Trophoblast cell (in vitro differentiated cells and primary cell): ENCODE data around the gene RNF40.

Experiments
- DNase-seq, 2 donors: peaks; one replicate each; pipeline ENCODE4 v3.0.0-alpha.2; 2016
- H2AFZ ChIP-seq: 2 replicates; pipeline ENCODE4 v1.6.1; 2013; ENCODE audit warnings: low read length, moderate library complexity, mild to moderate bottlenecking; ENCODE audit not compliant: insufficient read depth, poor library complexity
- H2AK5ac ChIP-seq: 2 replicates; pipeline ENCODE4 v1.6.1; 2013; ENCODE audit warnings: mild to moderate bottlenecking, low read length
- H2BK120ac ChIP-seq: 2 replicates; pipeline ENCODE4 v1.6.1; 2013; ENCODE audit warnings: low read length, mild to moderate bottlenecking, moderate library complexity; ENCODE audit not compliant: insufficient read depth, poor library complexity
- H2BK12ac ChIP-seq: 2 replicates; pipeline ENCODE4 v1.6.1; 2013; ENCODE audit warnings: mild to moderate bottlenecking, low read length, moderate library complexity
- H2BK5ac ChIP-seq: 2 replicates; pipeline ENCODE4 v1.6.1; 2013; ENCODE audit warnings: low read length, low read depth, moderate library complexity, mild to moderate bottlenecking; ENCODE audit not compliant: poor library complexity
- H3K14ac ChIP-seq: 2 replicates; pipeline ENCODE4 v1.6.1; 2013; ENCODE audit warnings: mild to moderate bottlenecking, low read length
- H3K18ac ChIP-seq: 2 replicates; pipeline ENCODE4 v1.6.1; 2013; ENCODE audit warnings: mild to moderate bottlenecking, low read length
- H3K23ac ChIP-seq: 2 replicates; pipeline ENCODE4 v1.6.1; 2013; ENCODE audit warnings: low read length
- H3K27ac ChIP-seq: 2 replicates; pipeline ENCODE4 v1.5.1; 2013; ENCODE audit warnings: low read depth, mild to moderate bottlenecking, inconsistent platforms, low read length, moderate library complexity
- H3K27me3 ChIP-seq: 2 replicates; pipeline ENCODE4 v1.6.1; 2013; ENCODE audit warnings: inconsistent platforms, mild to moderate bottlenecking, low read length, moderate library complexity; ENCODE audit not compliant: insufficient read depth
- H3K36me3 ChIP-seq, 2 experiments: 1 replicate in 1 of 2; 2 replicates in 1 of 2; pipeline ENCODE4 v1.6.1; 2013; ENCODE audit warnings: low read length in 2 of 2, mild to moderate bottlenecking in 2 of 2, moderate library complexity in 1 of 2; ENCODE audit not compliant: insufficient read depth in 2 of 2, control insufficient read depth in 1 of 2
- H3K4ac ChIP-seq: 2 replicates; pipeline ENCODE4 v1.6.1; 2013; ENCODE audit warnings: low read depth, mild to moderate bottlenecking, low read length, moderate library complexity
- H3K4me1 ChIP-seq, 2 experiments: 1 replicate in 1 of 2; 2 replicates in 1 of 2; pipeline ENCODE4 v1.6.1; 2013; ENCODE audit warnings: low read length in 2 of 2, mild to moderate bottlenecking in 2 of 2, moderate library complexity in 1 of 2; ENCODE audit not compliant: insufficient read depth in 2 of 2, control insufficient read depth in 1 of 2
- H3K4me2 ChIP-seq: 2 replicates; pipeline ENCODE4 v1.6.1; 2013; ENCODE audit warnings: inconsistent platforms, mild to moderate bottlenecking, low read length, moderate library complexity
- H3K4me3 ChIP-seq: 2 replicates; pipeline ENCODE4 v1.5.1; 2013; ENCODE audit warnings: mild to moderate bottlenecking, low read depth, low read length, inconsistent platforms
- H3K79me1 ChIP-seq: one replicate; pipeline ENCODE4 v1.6.1; 2013; ENCODE audit warnings: low read length
- H3K79me2 ChIP-seq: 2 replicates; pipeline ENCODE4 v1.6.1; 2013; ENCODE audit warnings: low read length, mild to moderate bottlenecking; ENCODE audit not compliant: control insufficient read depth, insufficient read depth, poor library complexity
- H3K9ac ChIP-seq: 2 replicates; pipeline ENCODE4 v1.6.1; 2013; ENCODE audit warnings: mild to moderate bottlenecking, low read length
- H3K9me3 ChIP-seq: 2 replicates; pipeline ENCODE4 v1.6.1; 2013; ENCODE audit warnings: low read depth, mild to moderate bottlenecking, control low read depth, inconsistent platforms, low read length; ENCODE audit not compliant: insufficient read depth
- H4K12ac ChIP-seq: 2 replicates; pipeline ENCODE4 v1.6.1; 2013; ENCODE audit warnings: low read depth, mild to moderate bottlenecking, low read length, moderate library complexity
- H4K8ac ChIP-seq: 2 replicates; pipeline ENCODE4 v1.6.1; 2013; ENCODE audit warnings: low read depth, mild to moderate bottlenecking, low read length, moderate library complexity
- H4K91ac ChIP-seq: one replicate; pipeline ENCODE4 v1.6.1; 2013; ENCODE audit warnings: low read depth, mild to moderate bottlenecking, low read length, moderate library complexity
- WGBS: extraction: QIAGEN DNeasy Blood & Tissue Kit; methylation state at CpG from one replicate; pipeline ENCODE4 v1.1.7; 2013; ENCODE audit warnings: missing lambda C conversion rate; ENCODE audit not compliant: insufficient read length, insufficient coverage; ENCODE audit errors: extremely low coverage; 5-methylcytosine and 5-hydroxymethylcytosine counted together

Gene RNF40

GRCh38 chr16:30744183-30744582 lies 17.9 kb upstream of the RNF40 start:
- Histone ChIP-seq H2AK5ac (no peak overlapping the region), H3K14ac (no peak overlapping the region), H3K4me2 (no peak overlapping the region), H3K9me3 (no peaks in the 10 kb centered on the region), H3K79me2 (peaks cover 6% of the 10 kb centered on the region), H2AFZ (no peak overlapping the region), H3K36me3 (peaks cover 17 to 26% of the 10 kb centered on the region in 2 experiments), H4K12ac (no peak overlapping the region), H3K18ac (no peak overlapping the region), H3K9ac (no peak overlapping the region), H3K79me1 (peaks cover 16% of the 10 kb centered on the region), H2BK120ac (no peak overlapping the region), H2BK5ac (no peak overlapping the region), H3K27me3 (no peaks in the 10 kb centered on the region), H3K4me3 (no peak overlapping the region), H3K4ac (no peak overlapping the region), H2BK12ac (no peak overlapping the region), H4K91ac (no peak overlapping the region), H3K27ac (no peak overlapping the region), H3K23ac (no peak overlapping the region), H4K8ac (no peak overlapping the region), H3K4me1 (peaks cover 9 to 26% of the 10 kb centered on the region in 2 experiments)
- no peak for DNase-seq
- WGBS = no CpG with 5 or more reads among the region's 2 CpGs

- H3K79me1 ChIP-seq = peaks cover 16% of the 10 kb centered on the region
- H3K4me2 ChIP-seq = no peak overlapping the region
- no peak overlapping the region for H2BK5ac ChIP-seq
- H4K8ac ChIP-seq = no peak overlapping the region
- no peak overlapping the region for H3K14ac ChIP-seq
- H3K79me2 ChIP-seq = peaks cover 10% of the 10 kb centered on the region
- WGBS = no CpG with 5 or more reads among the region's 2 CpGs
- H2AK5ac ChIP-seq = no peak overlapping the region
- H4K91ac ChIP-seq = no peak overlapping the region
- H3K27me3 ChIP-seq = no peaks in the 10 kb centered on the region
- H2BK12ac ChIP-seq = no peak overlapping the region
- H3K9ac ChIP-seq = no peak overlapping the region
- H3K4ac ChIP-seq = no peak overlapping the region
- H2BK120ac ChIP-seq = no peak overlapping the region
- no peak overlapping the region for H3K18ac ChIP-seq
- H3K4me1 ChIP-seq = peaks cover 9 to 20% of the 10 kb centered on the region in 2 experiments
- no peak for DNase-seq
- H3K4me3 ChIP-seq = no peak overlapping the region
- H3K23ac ChIP-seq = no peak overlapping the region
- peaks cover 14 to 22% of the 10 kb centered on the region in 2 experiments for H3K36me3 ChIP-seq
- no peak overlapping the region for H3K27ac ChIP-seq
- no peak overlapping the region for H4K12ac ChIP-seq
- H3K9me3 ChIP-seq = no peaks in the 10 kb centered on the region
- H2AFZ ChIP-seq = no peak overlapping the region
Measured at GRCh38 chr16:30745082-30745481, 17.0 kb upstream of the RNF40 start.

GRCh38 chr16:30746638-30747175 lies 15.4 kb upstream of the RNF40 start:
- H3K9ac ChIP-seq = no peak overlapping the region
- no peak overlapping the region for H2BK5ac ChIP-seq
- no peak overlapping the region for H3K18ac ChIP-seq
- H3K9me3 ChIP-seq = no peaks in the 10 kb centered on the region
- H2AK5ac ChIP-seq = no peak overlapping the region
- H3K4me1 ChIP-seq = peaks cover 1 to 8% of the 10 kb centered on the region in 2 experiments
- no peaks in the 10 kb centered on the region for H3K27me3 ChIP-seq
- no peak overlapping the region for H3K4ac ChIP-seq
- peaks cover 27 to 35% of the 10 kb centered on the region in 2 experiments for H3K36me3 ChIP-seq
- WGBS = no CpG with 5 or more reads among the region's 9 CpGs
- H3K27ac ChIP-seq = no peak overlapping the region
- DNase-seq = no peak
- H3K79me2 ChIP-seq = peaks cover 9% of the 10 kb centered on the region
- no peak overlapping the region for H4K12ac ChIP-seq
- H3K4me3 ChIP-seq = no peak overlapping the region
- H2AFZ ChIP-seq = no peak overlapping the region
- peaks cover 8% of the 10 kb centered on the region for H3K79me1 ChIP-seq
- no peak overlapping the region for H3K14ac ChIP-seq
- no peak overlapping the region for H2BK12ac ChIP-seq
- H3K23ac ChIP-seq = no peak overlapping the region
- H2BK120ac ChIP-seq = no peak overlapping the region
- no peak overlapping the region for H4K91ac ChIP-seq
- H3K4me2 ChIP-seq = no peak overlapping the region
- no peak overlapping the region for H4K8ac ChIP-seq

- no peak overlapping the region for H3K18ac ChIP-seq
- no peak overlapping the region for H3K23ac ChIP-seq
- peak; percentile 50 to 76 for DNase-seq
- peak overlapping the region; percentile 76 for H3K4me2 ChIP-seq
- H3K79me1 ChIP-seq = peaks cover 6% of the 10 kb centered on the region
- H3K14ac ChIP-seq = no peak overlapping the region
- no peaks in the 10 kb centered on the region for H3K9me3 ChIP-seq
- H2BK120ac ChIP-seq = no peak overlapping the region
- peaks cover 0 to 4% of the 10 kb centered on the region in 2 experiments for H3K4me1 ChIP-seq
- peaks cover 30 to 36% of the 10 kb centered on the region in 2 experiments for H3K36me3 ChIP-seq
- H4K12ac ChIP-seq = no peak overlapping the region
- H2AFZ ChIP-seq = no peak overlapping the region
- no peak overlapping the region for H2AK5ac ChIP-seq
- H3K4ac ChIP-seq = no peak overlapping the region
- H3K79me2 ChIP-seq = peaks cover 8% of the 10 kb centered on the region
- no peak overlapping the region for H3K4me3 ChIP-seq
- H3K9ac ChIP-seq = peak overlapping the region; percentile 80
- no peaks in the 10 kb centered on the region for H3K27me3 ChIP-seq
- H3K27ac ChIP-seq = peak overlapping the region; percentile 70
- peak overlapping the region; percentile 91 for H4K8ac ChIP-seq
- WGBS = no CpG with 5 or more reads among the region's 3 CpGs
- no peak overlapping the region for H4K91ac ChIP-seq
- no peak overlapping the region for H2BK5ac ChIP-seq
- H2BK12ac ChIP-seq = no peak overlapping the region
Measured at GRCh38 chr16:30747331-30747730, 14.8 kb upstream of the RNF40 start.
